Endometrial microvascular endothelial cells (primary cell): ENCODE results near the gene TEX29. TPM values are rescaled to one million over a fixed set of nuclear protein-coding genes. Genes with fewer than 3 reads are reported as not detected.

Experiments
- in situ Hi-C: cut with HindIII; loops from 2 replicates; pipeline ENCODE4 v1.10.0; 2017; ENCODE audit warnings: low sequenced_read_pairs, low pct_unique_long_range_greater_than_20kb; ENCODE audit errors: inconsistent ontology term
- total RNA-seq: library from RNA; depleted of rRNA; stranded (reverse); fragments of >200 nt; gene quantifications from one replicate; pipeline ENCODE4 v1.2.3, GENCODE V29; 2015; ENCODE audit errors: inconsistent ontology term

TEX29 gene
- total RNA-seq, result not detected

DNA sequence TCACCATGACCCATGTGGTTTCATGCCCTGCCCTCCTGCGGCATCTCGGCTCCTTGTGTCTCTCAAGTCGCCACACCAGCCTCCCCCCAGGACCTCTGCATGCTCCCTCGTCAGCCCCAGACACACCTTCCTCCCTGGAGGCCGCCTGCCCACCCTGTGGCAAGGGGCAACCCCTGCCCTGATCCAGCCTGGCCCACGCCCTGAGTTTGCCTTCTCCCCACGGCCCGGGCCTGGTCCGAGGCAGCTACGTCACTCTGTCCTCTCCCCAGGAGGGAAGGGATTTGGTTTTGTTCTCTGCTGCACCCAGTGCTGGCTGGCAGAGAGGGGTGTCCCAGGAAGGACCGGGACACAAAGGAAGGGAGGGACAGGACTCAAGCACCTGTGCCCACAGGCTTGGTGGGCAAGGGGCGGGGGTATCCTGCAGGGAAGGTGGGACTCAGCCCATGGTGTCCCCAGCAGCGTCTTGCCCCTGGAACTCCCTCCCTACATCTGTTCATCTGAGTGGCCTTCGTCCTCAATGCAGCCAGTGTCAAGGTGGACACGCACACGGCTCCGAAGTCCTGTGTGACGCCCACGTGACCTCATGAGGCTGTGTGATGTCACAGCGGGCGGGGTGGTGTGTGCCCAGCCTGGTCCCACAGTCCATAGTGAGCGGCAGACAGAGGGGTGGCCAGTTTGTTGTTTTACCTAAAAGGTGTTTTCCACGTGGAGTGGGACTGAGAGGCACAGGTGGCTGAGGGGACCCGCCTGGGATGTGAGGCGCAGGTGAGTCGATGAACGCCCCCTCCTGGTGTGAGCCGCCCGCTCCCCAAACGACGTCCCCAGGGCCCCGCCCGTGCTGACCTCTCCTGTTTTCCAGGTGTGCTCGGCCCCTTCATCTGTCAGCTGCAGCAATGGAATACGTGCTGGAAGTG is at the start of gene TEX29:
TSS of gene TEX29 (plus strand) at position 645 of the 914 bp plus-strand sequence. CDS start at position 894, 249 bp downstream.
- in situ Hi-C loops, result no loop called here

DNA sequence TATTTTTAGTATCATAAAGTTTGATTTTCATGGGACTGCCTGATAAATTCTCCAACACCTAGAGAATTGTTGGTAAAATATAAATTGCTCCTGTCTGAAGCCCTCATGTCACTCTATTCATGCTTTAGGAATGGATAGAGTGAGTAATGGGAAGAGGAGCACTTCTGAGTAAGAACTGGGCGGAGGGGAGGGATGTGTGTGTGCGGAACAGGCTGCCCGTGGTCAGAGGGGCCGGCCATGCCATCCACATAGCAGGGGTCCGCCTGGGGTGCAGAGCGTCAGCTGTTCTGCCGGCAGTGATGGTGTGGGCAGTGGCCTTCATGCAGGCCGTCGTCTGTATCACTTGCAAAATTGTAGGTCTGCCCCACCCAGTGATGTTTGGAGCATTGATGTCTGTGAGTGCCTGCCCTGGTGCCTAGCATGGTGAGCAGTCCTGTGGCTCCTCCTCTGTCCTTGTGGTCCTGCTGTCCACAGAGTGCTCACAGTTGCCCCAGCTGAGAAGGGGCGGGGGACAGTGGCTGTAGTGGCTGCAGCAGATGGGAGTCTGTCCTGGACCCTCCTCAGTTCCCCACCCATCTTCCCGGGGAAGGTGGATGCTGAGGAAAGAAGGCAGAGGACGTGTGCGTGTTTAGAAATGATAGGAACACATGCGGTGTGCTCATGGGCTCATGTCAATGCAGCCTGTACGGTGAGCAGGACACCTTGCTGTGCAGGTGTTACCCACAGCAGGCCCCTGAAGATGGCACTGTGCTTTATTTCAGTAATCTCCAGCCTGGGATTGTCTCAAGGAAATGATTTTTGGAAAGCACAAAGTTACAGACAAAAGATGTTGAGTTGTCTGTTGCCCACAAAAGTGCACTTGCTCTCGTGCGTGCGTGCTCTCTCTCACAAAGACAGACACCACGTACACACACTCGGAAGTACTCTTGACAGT is 49.4 kb upstream of the TEX29 start:
- in situ Hi-C loops, result no loop called here

DNA sequence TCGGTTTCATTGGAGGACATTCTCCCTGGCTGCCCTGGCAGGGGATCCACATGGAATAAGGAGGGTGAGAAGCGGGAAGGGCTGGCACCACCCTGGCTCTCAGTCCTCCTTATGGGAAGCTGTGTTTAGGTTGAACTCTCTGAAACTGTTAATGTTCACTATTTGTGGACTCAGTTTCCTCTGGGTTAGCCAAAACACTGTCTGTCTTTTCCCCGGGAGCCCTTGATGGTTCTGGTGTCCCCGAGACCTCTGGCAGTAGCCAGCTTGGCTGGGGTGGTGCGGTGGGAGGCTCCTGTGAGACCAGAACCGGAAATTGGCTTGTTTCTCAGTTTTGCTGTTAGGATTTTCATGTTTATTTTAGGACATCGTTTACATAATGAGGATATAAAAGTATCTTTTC is 48.3 kb upstream of the TEX29 start:
- in situ Hi-C loops, result no loop called here

DNA sequence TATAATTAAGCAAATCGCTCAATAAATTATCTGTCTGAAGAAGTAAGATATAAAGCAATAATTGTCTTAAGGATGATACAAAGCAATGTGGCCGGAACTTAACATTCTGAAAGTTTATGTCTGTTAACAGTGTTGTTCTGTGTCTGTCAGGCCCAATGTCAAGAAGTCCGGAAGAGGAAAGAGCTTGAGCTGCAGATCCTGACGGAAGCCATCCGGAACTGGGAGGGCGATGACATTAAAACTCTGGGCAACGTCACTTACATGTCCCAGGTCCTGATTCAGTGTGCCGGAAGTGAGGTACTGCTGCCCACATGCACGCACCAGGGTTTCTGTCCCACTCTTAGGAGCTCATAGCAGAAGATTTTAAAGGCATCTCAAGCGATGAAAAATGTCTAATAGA is 45.1 kb upstream of the TEX29 start:
- in situ Hi-C loops, result no loop called here

DNA sequence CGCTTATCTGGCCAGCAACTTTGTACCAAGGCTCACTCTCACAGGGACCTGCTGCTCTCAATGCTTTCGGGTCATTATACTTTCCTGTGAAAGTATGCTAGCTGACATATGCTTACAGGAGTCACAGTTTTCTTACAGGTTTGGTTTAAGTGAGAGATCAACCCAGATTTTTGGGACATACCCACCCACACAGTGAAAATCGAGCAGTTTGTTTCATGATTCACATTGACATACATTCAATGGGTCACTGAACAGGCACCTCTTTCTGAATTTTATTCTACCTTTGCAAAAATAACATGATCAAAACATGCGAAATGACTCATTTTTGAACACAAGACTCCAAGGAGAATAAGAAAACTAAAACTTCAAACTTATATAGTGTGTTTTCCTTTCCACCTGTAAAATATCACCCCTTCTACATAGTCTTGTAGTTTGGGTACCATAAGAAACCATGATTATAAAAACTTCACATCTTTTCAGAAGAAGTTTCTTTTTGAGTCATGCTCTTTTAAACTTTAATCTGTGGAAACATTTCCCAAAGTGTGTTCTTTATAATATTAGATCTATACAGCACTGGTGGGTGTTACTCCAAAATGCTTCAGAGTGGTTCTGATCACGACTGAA is 44.3 kb upstream of the TEX29 start:
- in situ Hi-C loops, result no loop called here

DNA sequence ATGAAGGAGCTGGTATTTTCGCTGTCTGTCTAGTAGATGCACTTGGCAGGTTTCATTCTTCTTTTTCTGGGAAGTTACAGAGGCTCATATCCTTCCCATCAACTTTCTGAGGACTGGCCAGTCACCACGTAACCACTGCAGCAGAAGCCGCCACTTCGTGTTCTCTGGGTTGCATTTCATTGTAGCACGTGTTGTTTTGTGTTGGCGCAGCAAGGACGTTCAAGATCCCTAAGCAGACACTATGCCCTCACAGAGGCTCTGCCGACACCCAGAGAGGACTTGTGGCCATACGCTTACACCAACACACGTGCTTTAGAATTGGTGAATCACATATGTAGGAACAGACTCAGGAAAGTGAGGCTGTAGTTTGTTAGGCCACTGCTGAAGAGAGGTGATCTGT is 42.2 kb upstream of the TEX29 start:
- in situ Hi-C loops, result no loop called here

DNA sequence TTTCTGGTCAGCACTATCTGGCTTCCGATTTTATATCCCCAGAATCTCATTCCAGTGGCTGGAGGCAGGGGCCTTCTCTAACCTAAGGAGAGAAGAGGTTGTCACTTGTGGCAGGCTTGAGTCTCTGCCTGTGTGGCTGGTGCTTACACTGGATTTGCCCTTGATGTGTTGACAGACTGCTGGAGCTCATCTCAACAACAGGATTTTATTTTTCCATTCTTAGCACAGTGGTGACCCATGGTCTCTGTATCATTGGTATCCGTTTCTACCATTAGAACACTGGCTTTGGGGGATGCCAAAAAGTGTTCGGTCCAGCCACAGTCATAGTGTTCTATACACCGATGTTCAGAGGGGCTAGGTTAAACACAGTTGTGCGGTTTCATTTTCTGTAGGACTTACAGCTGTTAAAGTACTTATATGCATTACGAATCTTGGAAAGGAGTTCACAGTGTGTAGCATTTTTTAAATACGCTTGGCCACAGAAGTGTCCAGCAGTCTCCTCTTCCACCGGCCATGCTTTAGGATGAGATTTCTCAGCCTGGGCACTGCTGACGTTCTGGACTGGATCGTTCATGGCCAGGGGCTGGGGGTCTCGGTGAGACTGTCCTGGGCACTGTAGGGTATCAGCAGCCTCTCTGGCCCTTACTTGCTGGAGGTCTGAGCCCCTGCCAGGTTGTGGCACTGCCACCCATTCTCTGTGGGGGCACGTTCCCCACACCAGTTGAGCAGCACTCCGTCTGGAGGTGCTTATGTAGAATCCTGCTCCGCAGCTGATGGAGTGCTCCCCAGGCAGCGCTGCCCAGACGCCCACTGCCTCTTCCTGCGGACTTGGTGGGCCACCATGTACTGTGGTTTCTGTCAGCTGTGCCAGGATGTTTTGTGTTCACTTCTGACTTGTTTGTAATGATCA is 41.4 kb upstream of the TEX29 start:
- in situ Hi-C loops, result no loop called here

DNA sequence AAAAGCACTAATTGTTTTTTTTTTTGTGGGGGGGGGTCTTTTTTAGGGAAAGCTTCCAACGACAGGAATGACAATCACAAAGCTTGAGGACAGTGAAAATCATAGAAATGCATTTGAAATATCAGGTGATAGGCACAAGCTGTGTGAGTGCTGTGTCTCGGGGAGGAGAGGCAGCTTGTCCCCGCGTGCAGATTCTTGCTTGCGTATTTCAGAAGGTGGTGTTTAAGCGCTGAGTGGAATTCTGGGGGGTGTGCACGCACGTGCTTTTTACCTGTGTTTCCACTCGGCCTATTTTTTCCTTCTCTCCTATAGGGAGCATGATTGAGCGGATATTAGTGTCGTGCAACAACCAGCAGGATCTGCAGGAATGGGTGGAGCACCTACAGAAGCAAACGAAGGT is 40.2 kb upstream of the TEX29 start:
- in situ Hi-C loops, result no loop called here

DNA sequence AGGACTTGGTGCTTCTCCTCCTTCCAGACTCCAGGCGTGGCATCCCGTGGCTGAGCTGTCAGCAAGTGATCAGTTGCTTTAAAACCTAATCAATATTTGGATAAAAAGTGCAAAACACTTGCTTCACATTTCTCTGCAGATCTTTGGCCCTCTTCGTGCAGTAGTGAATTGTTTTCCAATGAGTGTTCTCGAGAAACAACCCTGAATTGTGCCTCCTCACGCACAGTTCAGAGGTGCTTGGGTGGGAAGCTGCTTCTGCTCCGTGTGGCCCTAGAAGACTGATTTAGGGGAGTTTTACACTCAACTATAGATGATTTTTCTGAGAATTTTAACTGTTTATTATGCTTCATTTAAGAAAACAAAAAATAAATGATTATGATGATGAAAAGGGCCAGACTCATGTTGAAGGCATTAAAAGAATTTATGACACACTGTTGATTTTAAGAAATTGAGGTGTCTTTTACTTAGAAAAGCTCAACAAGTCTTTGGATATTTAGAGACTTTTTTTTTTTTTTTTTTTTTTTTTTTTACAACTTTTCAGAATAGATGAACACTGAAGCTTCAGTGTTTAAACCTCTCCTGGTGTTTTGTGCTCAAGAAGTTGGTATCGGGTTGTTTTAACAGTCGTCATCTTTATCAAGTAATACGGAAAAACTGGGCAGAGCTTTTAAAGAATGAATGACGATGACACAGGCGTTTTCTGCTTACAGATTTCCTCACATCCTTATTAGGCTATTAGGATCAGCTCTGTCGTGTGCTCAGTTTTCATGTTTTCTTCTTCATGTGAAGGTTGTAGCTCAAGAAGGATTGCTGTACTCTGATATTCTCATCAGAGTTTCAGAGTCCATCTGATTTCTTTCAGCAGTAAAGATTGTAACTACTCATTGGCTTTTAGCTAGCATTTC is 39.5 kb upstream of the TEX29 start:
- in situ Hi-C loops, result no loop called here

DNA sequence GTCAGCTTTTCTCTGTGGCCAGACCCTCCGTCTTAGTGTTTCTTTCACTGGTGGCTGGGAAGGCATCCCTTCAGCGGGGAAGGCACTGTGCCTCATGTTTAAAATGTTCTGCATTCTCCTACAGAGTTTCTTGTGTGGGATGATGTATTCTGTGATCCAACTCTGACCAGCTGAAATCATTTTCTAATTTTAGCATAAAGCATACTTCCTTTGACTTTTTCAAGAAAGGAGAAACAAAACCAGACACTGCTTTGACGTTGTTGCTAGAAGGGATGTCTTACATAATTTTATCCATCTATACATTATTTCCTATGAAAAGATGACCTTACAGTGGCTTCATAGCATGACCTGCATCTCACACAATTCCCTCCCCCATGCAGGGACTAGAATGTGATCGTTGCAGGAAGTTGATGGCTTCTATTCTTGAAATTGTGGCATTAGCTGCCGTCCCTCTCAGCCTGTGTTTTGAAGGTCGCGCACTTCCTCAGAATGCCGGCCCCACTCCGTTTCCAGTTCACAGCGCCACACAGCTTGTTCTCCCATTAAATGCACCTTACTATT is 38.6 kb upstream of the TEX29 start:
- in situ Hi-C loops, result no loop called here

DNA sequence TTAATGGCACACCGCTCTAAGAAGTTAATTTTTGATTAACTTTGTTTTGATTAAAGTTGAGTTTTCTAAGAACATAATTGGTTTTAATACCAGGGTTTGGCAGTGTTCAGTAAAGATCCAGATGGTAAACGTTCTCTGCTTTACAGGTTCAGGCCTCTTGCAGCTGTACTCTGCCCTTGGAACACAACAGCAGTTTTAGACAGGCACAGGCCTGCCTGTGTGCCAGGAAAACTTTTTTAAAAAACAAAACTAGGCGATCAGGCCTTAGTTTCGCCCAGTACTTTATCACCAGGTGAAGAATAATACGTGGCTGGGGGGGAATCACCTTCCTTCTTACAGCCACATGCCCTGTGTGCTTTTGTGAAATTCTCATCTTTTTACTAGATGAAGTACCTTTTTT is 38.0 kb upstream of the TEX29 start:
- in situ Hi-C loops, result no loop called here

DNA sequence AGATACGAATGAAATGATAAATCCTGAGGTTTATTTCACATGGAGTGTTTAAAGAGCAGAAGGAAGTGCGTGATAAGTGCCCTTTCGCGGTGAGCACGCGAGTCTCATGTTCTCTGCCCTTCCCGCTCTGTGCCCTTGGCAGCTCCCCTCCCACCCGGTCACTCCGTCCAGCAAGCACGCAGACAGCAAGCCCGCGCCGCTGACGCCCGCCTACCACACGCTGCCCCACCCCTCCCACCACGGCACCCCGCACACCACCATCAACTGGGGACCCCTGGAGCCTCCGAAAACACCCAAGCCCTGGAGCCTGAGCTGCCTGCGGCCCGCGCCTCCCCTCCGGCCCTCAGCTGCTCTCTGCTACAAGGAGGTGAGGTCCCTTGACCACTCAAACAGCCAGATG is 37.4 kb upstream of the TEX29 start:
- in situ Hi-C loops, result no loop called here

DNA sequence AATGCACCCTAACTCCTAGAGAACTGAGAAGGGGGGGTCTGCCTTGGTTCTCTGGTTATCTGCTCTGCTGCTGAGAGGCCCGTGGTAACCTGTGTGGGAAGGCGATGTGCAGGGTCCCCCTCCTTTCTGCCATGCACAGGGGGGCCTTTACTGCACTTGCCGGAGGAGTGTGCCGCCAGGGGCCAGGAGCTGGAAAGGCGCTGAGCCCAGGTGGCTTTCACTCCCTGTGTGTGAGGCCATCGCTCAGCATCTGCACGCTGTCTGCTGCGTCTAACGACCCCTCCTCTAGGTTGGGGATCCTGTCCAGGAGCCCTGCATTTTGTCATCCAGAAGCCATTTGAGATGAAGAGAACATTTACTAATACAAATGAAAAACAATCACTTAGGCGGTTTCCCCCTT is 37.0 kb upstream of the TEX29 start:
- in situ Hi-C loops, result no loop called here

DNA sequence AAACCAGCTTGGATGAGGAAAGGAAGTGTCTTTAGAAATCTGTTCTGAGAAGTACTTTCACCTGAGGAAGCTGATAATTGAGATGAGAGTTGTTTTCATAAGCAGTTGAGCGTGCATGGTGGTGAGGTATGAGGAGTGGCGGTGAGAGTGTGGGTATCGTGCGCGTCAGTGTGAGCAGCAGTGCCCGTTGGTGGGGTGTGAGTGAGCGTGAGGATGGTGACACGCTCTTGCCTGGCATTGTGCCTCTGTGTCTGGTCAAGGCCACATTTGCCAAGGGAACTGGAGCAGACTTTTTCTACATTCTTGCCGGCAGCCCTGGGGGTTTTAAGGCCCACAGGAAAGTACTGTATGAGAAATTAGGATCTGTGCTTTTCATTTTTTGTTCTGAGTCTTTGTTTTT is 36.5 kb upstream of the TEX29 start:
- in situ Hi-C loops, result no loop called here

DNA sequence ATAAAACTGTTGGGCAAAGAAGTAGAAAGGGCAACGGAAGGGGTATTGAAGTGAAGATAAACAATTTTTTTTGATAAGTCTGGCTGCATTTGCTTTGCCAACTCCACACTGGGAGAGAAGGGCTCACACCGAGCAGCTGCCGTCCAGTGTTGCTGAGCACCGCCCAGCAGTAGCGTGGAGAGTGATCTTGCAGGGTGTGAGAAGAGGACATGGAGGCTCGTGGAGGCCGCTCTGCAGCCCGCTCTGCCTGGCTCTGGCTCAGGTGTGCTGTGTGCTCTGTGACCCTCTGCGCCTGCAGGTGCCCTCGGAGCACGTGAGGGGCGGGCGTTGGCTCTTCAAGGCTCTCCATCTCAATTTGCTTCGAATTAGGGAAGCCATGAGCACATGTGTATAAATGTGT is 35.9 kb upstream of the TEX29 start:
- in situ Hi-C loops, result no loop called here

DNA sequence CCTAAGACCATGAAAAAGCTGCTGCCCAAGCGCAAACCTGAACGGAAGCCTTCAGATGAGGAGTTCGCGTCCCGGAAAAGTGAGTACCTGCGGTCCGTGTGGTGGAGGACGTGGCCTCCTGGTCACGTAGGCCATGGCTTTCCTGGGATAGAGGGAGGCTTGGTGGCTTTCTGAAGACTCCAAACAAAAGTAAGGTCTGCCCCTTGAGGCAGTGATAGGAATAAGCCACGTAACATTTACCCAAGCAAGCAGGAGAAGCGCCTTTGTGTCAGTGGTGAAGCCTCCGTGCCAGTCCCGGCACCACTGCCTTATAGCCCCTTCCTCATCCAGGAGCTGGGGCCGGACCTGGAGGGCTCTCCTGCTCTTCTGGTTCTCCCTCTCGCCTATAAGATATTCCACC is 34.3 kb upstream of the TEX29 start:
- in situ Hi-C loops, result no loop called here

DNA sequence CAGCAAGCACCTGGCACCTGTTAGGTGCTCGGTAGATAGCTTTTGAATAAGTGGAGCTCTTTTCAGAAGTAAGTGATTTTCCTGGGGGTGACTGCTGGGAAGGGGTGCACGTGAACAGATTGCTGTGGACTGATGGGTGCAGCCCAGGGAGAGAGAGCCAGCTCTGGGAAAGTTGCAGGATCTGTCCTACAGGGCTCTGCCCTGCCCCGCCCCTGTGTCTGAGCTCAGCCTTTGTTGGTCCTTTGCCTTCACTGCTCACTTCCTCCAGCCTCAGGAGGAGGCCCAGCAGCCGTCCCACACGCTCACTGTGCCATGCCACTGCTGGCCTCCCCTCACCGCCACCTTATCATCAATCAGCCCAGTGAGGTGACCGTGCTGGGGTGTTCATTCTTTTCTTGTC is 33.7 kb upstream of the TEX29 start:
- in situ Hi-C loops, result no loop called here
